GM19035 (cell line): Measurements from ENCODE around the gene PBX1.

ENCODE experiments used
- ATAC-seq: cut with Tn5 transposase; IDR thresholded peaks from one replicate; pipeline ENCODE4 v1.9.1; 2021; ENCODE audit not compliant: unreplicated experiment

PBX1 gene

DNA sequence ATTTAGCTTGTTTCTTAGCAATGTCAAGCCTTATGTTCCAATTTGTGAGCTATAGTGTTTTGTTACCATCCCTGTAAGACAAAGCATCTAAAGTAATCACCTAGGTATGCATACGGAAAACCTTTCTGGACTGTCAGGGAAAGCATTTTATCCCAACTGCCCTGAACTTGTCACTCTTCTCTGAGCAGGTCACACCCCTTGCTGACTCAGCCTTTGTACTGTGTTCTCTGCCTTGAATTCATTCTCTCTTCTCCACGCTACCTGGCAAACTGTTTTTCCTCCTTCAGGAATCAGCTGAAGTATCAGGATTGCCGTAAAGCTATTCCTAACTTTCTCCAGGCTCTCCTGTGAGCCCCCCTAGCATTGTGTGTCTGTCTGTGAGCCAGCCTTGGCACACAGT lies 54.2 kb downstream of the PBX1 start:
- no peak for ATAC-seq

DNA sequence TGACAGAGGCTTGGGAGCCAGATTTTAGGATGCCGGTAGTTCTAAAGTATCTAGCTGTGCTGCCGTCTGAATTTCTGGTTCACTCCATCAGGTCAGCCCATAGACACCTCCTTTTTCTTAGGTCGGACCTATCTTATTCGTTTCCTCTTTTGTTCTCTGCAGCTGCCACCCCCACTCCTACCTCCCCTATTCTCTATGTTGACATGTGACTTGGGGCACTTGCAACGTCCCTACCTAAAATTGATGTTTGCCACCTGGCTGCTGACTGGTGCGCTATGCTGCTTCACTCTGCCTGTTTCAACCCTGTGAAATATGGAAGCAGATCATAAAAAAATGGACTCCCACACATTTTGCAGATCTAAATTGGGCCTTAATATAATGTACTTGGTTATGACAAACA lies 55.3 kb downstream of the PBX1 start:
- no peak for ATAC-seq

DNA sequence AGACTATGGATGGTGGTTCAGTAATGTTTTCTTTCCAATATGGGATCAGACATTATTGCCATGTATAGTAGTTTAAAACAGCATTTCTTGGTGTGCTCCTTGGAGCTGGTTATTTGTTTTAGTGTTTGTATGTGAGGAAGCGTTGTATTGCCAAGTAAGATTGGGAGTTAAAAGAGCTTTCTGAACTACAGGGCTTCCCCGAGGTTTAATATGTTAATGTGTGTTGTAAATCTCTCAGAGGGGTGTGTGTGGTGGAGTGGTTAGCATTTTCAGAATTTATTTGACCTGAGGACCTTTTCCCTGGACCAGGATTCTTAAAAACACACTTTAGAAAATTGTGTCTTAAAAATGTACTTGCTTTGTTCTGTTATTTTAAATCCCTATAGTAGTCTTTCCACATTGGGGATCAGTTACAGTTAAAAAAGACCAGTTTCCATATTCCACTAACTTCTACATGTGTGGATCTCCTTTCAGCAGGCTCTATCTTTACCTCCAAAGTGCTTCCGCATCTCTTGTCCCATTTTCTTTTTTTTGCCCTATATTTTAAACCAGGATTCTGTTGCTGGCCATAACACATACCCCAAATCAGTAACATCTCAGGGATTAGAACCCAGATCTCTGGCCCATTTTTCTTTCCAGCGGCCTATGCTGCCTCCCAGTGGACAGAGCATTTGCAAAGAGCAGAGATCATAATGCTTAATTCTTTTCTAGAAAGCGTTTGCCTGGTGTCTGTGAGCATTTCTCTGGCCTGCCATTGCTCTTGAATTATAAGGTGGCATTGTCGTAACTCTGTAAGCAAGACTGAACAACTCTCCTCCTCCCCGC lies 58.6 kb downstream of the PBX1 start:
- no peak for ATAC-seq

DNA sequence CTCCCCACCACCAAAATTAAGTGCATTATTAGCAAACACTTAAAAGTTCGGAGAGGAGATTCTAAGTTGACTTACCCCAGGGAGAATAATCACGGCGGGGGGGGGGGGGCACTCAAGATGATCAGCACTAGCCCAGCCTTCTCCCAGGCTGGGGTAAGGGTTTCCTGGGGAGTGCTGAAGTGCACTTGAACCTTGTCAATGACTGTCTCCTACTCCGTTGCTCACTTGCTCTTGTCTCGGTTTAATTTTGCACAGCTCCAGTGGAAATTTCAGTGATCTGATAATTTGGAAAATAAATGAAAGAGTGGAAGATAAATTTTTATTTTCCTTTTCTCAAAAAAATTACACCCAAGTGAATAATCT lies 59.2 kb downstream of the PBX1 start:
- ATAC-seq, result no peak

DNA sequence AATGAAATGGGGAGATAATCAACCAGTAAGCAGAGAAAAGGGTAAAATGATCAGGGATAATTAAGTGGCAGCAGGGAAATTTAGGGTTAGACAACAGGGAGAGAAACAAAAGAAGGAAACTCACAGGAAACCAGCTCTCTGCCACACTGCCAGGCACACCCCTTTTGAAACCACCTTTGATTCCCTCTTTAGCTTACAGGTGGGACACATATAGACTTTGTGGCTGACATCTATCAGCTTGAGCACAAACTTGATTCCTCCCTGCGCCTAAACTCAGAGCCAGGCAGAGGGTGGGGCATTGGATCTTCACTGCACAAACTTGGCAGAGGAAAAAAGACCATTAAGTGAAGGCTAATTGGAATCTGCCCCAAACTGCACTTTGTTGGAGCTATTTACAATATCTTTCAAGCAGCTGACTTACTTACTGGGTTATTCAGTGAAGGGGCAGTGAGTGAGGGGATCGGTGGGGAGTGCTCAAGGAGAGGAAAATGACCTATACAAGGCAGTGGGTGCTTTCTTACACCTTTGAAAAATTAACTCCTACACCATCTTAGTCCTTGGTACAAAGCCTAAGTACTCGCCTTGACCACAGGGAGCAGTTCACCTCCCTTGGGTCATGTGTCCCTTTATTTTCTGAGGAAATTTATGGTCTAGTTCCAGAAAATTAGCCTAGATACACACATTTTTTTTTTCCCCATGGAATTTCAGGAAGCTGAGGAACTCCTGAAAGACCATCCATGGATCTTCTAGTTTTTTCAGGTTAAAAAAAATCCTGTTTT lies 60.2 kb downstream of the PBX1 start:
- no peak for ATAC-seq

DNA sequence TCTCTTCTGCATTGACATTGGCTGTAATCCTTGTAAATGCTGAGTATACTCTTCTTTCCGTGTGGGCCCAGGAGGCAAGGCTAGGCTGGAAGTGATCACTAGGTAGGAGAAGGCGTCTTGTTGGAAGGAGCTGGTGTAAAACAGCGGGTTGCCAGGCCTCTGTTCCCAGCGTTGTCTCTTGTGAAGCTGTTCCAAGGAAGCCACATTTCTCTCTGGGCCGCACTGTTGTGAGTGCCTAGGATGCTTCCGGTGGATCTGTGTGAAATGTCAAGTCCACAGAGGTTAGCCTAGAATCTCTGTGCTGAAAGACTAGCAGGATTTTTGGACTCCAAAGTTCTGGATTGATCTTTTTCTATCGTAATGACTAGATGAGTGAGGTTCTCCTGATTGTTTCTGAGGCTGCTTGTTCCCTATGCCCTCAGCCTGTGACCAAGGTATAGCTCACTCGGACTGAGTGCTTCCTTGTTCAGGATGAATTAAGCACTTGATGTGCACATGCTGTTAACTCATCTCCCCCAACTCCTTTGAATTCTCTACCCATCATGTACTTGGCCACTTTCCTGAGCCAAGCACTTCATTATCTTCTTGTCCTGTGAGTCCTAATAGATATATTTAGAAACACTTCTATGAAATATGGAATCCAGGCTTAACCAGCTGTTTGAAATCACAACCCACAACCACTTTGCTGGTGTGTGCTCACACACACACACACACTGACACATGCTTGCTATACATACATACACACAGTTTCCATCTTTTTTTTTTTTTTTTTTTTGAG lies 63.3 kb downstream of the PBX1 start:
- no peak for ATAC-seq

DNA sequence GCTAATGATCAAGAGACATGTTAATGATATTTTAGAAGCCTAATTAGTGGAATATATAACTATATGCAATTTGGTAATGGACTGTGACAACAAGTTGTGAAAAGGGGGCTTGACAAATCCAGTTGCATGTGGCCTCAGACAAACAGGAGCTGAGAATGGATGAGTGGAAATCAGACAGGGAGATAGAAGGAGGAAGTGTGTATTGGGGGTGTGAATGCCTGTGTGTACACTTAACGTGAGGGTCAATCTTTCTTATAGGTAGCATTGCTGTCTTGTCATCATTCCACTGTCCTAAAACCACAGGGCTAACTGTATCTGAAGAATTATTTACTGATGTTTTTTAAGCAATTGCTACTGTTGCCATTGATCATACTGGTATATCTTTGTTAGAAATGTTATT lies 64.8 kb downstream of the PBX1 start:
- ATAC-seq, result no peak

DNA sequence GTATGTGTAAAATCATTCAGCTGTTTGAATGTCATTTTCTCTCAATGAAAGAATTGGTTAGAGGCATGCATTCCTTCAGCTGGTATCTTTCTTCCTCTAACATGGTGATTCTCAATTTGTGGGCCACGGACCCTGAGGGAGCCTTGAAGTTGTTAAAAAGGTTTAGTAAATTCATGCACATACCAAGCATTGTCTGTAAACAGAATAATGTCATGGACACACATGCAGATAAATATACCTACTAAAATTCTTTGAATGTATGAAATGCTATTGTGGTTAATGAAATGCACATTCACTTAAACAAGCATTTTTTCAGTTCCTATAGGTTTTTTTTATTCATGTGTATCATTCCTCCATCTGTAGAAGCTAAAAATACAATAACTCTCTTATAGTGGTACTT lies 65.4 kb downstream of the PBX1 start:
- ATAC-seq, result no peak

DNA sequence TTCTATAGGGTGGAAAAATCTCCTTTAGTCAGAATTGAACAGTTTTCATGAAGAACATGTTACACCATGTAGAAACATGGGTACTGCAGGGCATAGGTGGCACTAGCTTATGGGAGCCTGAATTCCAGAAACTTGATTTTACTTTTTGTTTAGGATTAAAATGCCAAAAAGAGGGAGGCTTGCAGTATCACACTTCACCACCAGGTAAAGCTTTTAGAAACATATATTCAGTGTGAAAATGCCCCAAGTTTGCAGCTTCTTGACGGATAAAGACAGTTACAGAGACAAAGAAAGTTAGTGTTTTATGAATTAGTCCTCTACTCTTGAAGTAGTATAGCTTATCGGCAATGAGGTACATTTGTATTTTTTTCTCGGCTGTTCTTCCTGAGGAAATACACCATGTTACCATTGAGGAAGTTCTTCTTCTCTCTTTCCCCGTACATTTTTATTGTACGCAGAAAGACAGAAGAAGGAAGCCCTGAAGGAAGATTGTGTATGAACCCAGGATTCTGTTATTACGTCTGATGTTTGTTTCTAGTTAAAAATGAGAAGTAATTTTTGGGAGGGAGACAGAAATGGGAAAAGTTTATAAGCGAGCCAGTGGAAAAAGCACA lies 66.1 kb downstream of the PBX1 start:
- no peak for ATAC-seq

DNA sequence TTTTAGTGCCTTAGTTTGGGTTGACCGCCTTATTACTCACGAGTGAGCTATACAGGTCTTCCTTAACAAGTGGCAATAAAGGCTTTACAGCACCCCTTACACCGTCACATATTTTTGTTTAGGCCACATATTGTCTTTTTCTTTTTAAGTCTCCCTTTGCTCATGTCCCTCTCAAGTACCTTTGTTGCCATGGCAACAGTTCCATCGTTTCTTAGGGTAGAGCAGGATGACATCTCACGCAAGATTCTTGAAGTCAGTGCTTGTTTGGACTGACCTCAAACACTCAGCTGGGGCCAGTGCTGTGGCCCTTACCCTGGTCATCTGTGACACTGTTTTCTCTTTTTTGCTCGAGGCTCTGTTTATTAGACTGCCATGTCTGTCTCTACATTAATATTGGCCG lies 69.8 kb downstream of the PBX1 start:
- no peak for ATAC-seq

DNA sequence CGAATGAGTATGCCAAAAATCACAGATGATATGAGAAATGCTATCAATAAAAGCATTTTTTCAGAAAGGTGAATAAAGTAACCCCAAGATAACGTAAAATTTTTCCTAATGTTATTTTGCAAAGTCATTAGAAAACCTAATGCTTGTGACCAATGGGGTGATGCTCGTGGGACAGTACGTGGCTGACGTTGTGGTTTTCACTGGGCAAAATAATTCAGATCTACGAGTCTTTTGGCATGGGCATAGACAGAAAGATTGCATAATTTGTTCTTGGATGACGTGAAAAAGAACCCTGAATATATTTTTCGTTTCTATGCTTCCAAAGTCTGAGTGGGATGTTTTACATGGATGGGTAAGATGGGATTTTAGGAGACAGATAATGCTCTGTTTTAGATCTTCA lies 71.0 kb downstream of the PBX1 start:
- ATAC-seq, result no peak

DNA sequence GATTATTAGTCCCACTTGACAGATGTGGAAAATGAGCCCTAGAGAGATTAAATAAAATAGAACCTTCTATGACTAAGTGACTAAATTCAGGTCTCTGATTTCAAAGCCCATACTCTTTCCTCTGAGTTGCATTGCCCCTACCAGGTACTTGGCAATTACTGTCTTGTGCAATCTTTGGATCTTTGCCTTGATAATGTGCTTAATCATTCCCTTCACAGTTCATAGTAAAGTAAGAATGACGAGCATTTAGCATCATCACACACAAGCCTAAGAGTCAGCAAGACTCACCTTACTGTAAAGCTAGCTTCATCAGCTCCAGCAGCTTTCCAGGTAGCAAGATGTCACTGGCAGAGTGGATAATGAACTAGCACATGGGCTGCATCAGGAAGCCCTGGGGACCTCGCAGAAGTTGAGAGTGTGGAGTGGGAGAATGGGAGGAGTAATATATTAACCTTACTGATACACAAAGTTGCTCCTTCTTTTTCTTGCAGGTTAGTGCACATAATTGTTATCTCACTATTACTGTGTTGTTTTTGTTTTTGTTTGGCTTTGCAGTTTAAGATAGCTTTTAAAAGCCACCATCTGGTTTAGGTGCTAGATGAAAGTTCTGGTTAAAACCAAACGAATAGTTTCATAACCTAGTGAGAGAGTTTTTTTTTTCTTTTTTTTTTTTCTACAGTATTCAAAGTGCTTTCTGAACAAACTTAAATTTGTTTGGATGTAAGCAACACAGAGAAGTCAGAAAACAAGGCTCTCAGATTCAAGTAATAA lies 71.8 kb downstream of the PBX1 start:
- ATAC-seq, result no peak

DNA sequence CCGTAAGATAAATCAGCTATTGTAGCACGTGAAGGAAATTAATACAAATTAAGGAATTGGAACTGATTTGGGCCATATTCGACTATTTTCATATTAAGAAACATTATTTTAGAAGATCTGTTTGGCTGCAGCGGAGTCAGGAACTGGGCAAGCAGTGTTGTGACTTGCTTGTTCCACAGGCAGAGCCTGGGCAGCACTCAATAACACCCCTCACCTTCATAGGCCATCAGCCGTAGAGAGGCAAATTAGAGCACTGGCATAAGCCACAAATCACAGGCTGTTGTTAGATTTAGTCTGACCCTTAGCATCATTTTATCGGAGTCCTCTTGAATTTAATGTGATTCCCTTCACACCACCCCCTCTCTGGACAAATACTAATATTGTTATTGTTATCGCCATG lies 72.8 kb downstream of the PBX1 start:
- ATAC-seq, result no peak

DNA sequence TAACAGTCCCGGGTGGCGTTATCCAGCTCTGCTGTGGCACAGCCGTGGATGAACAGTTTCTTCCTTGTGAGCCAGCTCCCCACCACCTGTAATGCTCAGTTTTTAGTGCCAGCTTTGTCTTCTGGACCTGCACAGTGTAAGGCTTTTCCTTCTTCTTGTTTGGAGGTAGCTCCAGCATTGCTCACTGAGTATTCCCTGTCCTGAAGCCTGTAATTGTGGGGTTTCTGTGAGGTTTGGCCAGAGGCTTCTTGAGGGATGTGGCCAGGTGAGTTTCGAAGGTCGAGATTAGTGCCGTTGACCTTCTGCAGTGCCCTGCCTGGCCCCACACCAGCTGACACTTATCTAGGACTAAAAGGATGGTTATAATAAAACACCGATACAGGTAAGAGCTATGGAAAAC lies 75.0 kb downstream of the PBX1 start:
- ATAC-seq, result no peak

DNA sequence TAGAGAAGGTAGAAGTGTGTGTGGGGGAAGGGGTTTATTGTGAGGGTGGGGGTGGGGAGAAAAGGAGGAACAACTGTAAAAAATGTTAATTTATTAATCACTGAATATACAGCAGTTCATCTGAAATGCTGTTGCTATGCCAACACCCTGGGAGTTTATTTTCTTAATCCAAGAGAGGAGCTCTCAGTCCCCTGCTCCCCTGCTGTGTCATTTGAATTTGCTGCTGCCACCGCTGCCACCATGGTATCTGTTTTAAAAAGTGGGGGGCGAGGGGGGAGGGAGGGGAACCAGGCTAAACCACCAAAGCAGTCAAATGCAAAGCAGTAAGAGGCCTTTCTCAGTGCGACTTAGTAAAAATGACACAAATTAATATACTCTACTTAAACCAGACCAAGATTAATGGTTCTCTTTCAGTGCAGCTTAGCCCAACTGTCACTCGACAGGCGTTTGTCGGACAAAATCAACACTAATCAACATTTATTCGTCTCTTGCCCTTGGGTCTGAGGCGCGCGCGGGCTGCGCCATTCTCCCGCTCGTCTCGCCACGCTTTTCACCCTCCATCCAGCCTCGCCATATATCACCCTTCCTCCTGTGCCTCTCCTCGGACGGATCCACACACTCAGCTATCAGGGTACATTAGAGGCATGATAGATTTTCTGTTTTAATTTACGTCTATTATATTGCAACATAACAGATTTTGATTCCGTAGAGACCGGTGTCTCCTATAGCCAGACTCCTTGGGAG lies 76.2 kb downstream of the PBX1 start:
- ATAC-seq, result no peak

DNA sequence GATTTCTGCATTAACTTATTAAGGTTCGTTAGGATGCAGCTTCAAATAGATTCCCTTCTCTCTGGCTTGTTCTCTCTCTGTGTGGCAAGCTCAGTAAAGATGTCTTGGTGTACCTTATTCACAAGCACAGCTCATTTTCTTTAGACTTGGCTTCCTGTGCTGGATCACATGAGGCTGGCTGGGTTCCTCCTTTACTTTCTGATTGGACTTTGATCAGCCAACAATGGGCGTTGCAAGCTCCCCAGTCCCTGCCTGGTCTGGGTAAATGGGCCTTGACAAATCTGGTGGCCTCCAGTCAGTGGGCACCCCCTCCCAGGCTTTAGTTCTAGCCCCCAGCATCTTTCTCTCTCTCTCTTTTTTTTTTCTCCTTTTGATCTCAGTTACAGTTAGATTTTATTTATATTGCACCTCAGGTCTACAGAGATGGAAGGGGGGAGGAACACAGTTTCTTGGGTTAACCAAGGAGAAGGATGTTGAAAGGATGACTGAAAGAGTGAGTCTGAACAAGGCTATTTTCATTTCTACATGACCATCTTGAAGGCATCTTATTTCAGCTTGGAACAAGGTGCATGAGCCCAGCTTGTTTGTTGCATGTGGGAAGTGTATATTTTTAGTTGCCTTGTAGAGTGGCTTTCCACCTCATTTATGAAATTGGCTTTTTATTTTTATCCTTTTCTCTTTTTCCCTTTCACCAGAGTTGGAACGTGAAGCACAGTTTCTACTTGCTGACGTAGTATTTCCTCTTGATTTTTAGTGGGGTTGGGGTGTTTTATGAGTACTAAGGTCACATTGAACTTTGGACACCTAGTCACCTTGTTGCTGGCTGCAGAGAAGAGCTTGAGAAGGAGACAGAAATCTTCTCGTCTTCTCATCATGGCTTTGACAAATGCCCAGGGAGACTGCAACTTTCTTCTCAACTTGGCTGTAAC lies 77.1 kb downstream of the PBX1 start:
- ATAC-seq, result no peak

DNA sequence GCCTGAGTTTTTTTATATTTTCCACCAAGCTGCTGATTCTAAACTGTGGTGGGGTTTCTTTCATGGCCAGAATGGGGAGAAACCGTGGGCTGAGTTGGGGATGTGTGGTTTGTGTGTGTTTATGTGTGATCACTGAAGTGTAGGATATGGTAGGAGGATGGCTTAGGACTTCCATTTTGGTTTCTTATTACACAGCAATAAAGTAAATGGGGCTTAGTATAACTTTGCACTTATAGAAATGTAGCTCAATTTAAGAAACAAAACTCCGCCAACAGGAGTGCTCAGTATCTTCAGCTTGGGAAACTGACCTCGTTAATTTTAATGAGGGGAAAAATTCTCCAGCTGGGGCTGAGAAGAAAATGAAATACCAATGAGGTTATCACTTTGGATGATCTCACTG lies 77.8 kb downstream of the PBX1 start:
- no peak for ATAC-seq

DNA sequence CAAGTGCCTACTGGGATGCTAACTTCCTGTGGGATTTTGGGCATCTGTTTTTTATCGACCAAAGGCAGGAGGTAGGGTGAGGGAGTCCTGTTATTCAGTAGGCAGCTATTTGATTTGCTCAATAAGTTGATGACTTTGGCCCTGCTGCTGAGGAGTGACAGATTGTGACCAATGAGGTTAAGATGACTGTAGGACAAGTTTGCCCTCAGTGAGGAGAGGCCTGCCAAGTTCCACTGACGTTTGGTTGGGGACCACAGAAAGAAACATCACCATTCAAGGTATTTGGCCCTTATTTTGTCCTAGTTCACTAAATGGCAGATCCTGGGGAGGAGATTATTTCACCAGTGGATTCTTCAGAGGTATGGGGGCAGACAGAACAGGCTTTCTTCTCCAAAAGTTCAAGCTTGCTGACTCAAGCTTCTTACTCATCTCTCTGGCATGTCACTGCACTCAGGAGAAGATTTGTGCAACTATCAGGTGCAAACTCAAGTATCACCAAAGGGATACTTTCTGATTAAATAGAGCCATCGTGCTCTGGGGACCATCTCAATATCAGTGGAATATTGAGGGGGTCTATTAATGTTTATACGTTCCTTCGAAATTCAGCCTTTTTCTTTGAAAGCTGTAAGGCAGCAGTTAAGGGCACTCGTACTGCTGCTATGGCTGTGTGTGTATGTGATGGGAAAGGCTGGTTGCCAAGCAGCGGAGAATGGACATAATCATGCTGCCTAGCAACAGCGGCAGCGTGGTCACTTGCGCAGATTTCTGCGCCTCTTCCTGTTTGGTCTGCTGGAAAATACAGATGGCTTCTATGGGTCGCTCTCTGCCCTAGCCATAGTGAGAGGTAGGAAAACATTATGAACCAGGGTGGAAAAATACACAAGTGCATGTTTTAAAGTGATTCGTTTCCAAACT lies 78.7 kb downstream of the PBX1 start:
- ATAC-seq, result no peak
